ENCODE measurements around the gene PPHLN1. TPM values are rescaled to one million over a fixed set of nuclear protein-coding genes. Genes with fewer than 3 reads are reported as not detected.
A peak's percentile ranks its signal among the peaks of the same experiment; 100 is the strongest.

PPHLN1 gene
- total and polyA plus RNA-seq, 7 experiments from 2014 or later, result 89.1 to 182 (median 90.9) TPM

DNA sequence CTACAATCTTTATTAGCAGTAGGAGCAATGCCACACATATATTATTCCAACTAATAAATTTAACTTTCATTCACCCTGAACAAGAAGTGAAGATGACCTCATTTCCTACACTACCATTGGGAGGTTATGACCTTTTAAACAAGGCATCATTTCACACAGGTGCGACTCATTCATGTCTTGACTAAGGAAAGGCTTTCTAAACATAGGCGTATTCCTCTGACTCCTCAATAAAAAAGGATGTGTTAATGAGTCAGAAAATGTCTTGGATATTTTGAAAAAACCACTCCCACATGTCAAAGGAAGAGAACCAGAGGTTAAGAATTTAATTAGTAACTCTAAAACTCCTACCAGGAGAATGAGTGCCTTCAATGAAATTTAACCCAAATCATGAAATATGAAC, 148.4 kb downstream of the PPHLN1 start:
- H3K4me3 Mint-ChIP-seq, result no peak overlapping the region
- no peaks in the 10 kb centered on the region for H3K27me3 ChIP-seq (ENCODE audit: control insufficient read depth in 2 of 2, insufficient read depth in 2 of 2, low read length in 2 of 2)
- H3K4me3 ChIP-seq (ENCODE audit: low read length), result no peak overlapping the region
- intact Hi-C loops (cut with micrococcal nuclease), result no loop called here
- H3K36me3 ChIP-seq (ENCODE audit: control insufficient read depth in 2 of 3, insufficient read depth in 3 of 3, low read length in 3 of 3), result no peaks in the 10 kb centered on the region
- peaks cover 0 to under 1% of the 10 kb centered on the region in 2 donors for H3K4me1 ChIP-seq (ENCODE audit: control insufficient read depth in 2 of 2, insufficient read depth in 2 of 2, low read length in 2 of 2)
- H3K9me3 Mint-ChIP-seq, result peaks cover 0 to 1% (median 0%) of the 10 kb centered on the region in 11 donors
- ChIA-PET POLR2A (no interaction called here), CTCF (no interaction called here)
- peaks cover 5 to 9% (median 8%) of the 10 kb centered on the region in 7 donors for H3K4me1 Mint-ChIP-seq
- peaks cover 0 to under 1% (median 0%) of the 10 kb centered on the region in 5 donors for H3K36me3 Mint-ChIP-seq
- DNase-seq (no peak), ATAC-seq (no peak)
- no peak overlapping the region for H3K27ac ChIP-seq (ENCODE audit: low read depth, low read length)
- no peak overlapping the region for H3K27ac Mint-ChIP-seq
- no peaks in the 10 kb centered on the region for H3K9me3 ChIP-seq (ENCODE audit: control insufficient read depth in 2 of 3, low read length in 3 of 3)
- peaks cover 18 to 54% (median 23%) of the 10 kb centered on the region in 5 donors for H3K27me3 Mint-ChIP-seq

GRCh38 chr12:42475106-42475505, 149.1 kb downstream of the PPHLN1 start:
- POLR2A ChIA-PET, result no interaction called here
- no peak overlapping the region for H3K27ac Mint-ChIP-seq
- peaks cover under 1 to 2% (median 2%) of the 10 kb centered on the region in 7 donors for H3K4me1 Mint-ChIP-seq
- peaks cover 0 to 1% (median 0%) of the 10 kb centered on the region in 11 donors for H3K9me3 Mint-ChIP-seq
- H3K4me3 ChIP-seq (ENCODE audit: low read length), result no peak overlapping the region
- H3K4me1 ChIP-seq (ENCODE audit: control insufficient read depth in 2 of 2, insufficient read depth in 2 of 2, low read length in 2 of 2), result no peaks in the 10 kb centered on the region
- H3K36me3 Mint-ChIP-seq, result no peaks in the 10 kb centered on the region
- H3K36me3 ChIP-seq (ENCODE audit: control insufficient read depth in 2 of 3, insufficient read depth in 3 of 3, low read length in 3 of 3), result no peaks in the 10 kb centered on the region
- intact Hi-C loops (cut with micrococcal nuclease), result no loop called here
- no peaks in the 10 kb centered on the region for H3K27me3 ChIP-seq (ENCODE audit: control insufficient read depth in 2 of 2, insufficient read depth in 2 of 2, low read length in 2 of 2)
- ATAC-seq, result no peak
- CTCF ChIA-PET, result no interaction called here
- H3K27ac ChIP-seq (ENCODE audit: low read depth, low read length), result no peak overlapping the region
- DNase-seq, result no peak
- peaks cover 20 to 58% (median 30%) of the 10 kb centered on the region in 5 donors for H3K27me3 Mint-ChIP-seq
- H3K9me3 ChIP-seq (ENCODE audit: control insufficient read depth in 2 of 3, low read length in 3 of 3), result no peaks in the 10 kb centered on the region
- H3K4me3 Mint-ChIP-seq, result no peak overlapping the region

- Histone ChIP-seq H3K27me3 (ENCODE audit: control insufficient read depth in 2 of 2, insufficient read depth in 2 of 2, low read length in 2 of 2) (peaks cover 0 to 18% of the 10 kb centered on the region in 2 donors), H3K27ac (ENCODE audit: low read depth, low read length) (no peak overlapping the region), H3K4me1 (ENCODE audit: control insufficient read depth in 2 of 2, insufficient read depth in 2 of 2, low read length in 2 of 2) (peaks cover 0 to 5% of the 10 kb centered on the region in 2 donors), H3K9me3 (ENCODE audit: control insufficient read depth in 2 of 3, low read length in 3 of 3) (no peaks in the 10 kb centered on the region), H3K4me3 (ENCODE audit: low read length) (no peak overlapping the region), H3K36me3 (ENCODE audit: control insufficient read depth in 2 of 3, insufficient read depth in 3 of 3, low read length in 3 of 3) (no peaks in the 10 kb centered on the region)
- H3K27ac Mint-ChIP-seq, result no peak overlapping the region
- peaks cover 0 to 1% (median 0%) of the 10 kb centered on the region in 11 donors for H3K9me3 Mint-ChIP-seq
- peaks cover 41 to 65% (median 52%) of the 10 kb centered on the region in 5 donors for H3K27me3 Mint-ChIP-seq
- ChIA-PET CTCF (no interaction called here), POLR2A (interaction anchor here (0.8 kb wide), 1 partner anchor 34 kb away, joined by 3 read pairs; no protein-coding TSS in a partner anchor)
- ATAC-seq, result no peak
- intact Hi-C loops (cut with micrococcal nuclease), result no loop called here
- DNase-seq, result no peak
- peaks cover 0 to 10% (median 4%) of the 10 kb centered on the region in 7 donors for H3K4me1 Mint-ChIP-seq
- no peak overlapping the region for H3K4me3 Mint-ChIP-seq
- no peaks in the 10 kb centered on the region for H3K36me3 Mint-ChIP-seq
These were observed 152.0 kb downstream of the PPHLN1 start for GRCh38 chr12:42477941-42478340.

DNA sequence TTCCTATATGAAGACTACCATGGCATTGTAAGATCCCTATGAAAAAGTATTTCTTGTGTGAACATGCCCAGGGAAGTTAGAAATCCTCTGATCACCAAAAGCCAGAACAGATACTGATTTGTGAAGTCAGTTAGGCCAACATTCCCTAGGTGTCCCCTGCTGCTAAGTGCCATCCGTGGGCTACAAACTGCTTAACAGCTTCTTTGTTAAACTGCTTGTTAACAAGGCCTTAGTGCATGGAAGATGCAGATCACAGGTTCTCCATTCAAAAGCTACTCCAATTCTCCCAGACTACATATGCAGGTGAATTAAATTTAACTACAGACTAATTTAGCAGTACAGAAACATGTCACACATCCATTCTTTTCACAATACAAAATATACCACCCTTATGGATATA, 155.4 kb downstream of the PPHLN1 start:
- Histone ChIP-seq H3K36me3 (ENCODE audit: control insufficient read depth in 2 of 3, insufficient read depth in 3 of 3, low read length in 3 of 3) (no peaks in the 10 kb centered on the region), H3K9me3 (ENCODE audit: control insufficient read depth in 2 of 3, low read length in 3 of 3) (no peaks in the 10 kb centered on the region), H3K4me1 (ENCODE audit: control insufficient read depth in 2 of 2, insufficient read depth in 2 of 2, low read length in 2 of 2) (peaks cover 0 to 5% of the 10 kb centered on the region in 2 donors), H3K4me3 (ENCODE audit: low read length) (no peak overlapping the region), H3K27ac (ENCODE audit: low read depth, low read length) (no peak overlapping the region), H3K27me3 (ENCODE audit: control insufficient read depth in 2 of 2, insufficient read depth in 2 of 2, low read length in 2 of 2) (peaks cover 0 to 24% of the 10 kb centered on the region in 2 donors)
- Mint-ChIP-seq H3K4me3 (no peak overlapping the region), H3K9me3 (no peaks in the 10 kb centered on the region), H3K4me1 (peaks cover 4 to 16% (median 10%) of the 10 kb centered on the region in 7 donors), H3K27me3 (peaks cover 64 to 87% (median 75%) of the 10 kb centered on the region in 5 donors), H3K36me3 (no peaks in the 10 kb centered on the region), H3K27ac (no peak overlapping the region)
- intact Hi-C loops (cut with micrococcal nuclease), result no loop called here
- CTCF ChIA-PET, result no interaction called here
- no peak for DNase-seq
- ATAC-seq, result no peak
- POLR2A ChIA-PET, result no interaction called here

- Mint-ChIP-seq H3K27ac (no peak overlapping the region), H3K4me3 (peak overlapping the region; percentile 51 to 90 (median 76)), H3K9me3 (no peaks in the 10 kb centered on the region), H3K4me1 (peaks cover 4 to 16% (median 10%) of the 10 kb centered on the region in 7 donors), H3K36me3 (no peaks in the 10 kb centered on the region), H3K27me3 (peaks cover 69 to 87% (median 78%) of the 10 kb centered on the region in 5 donors)
- Histone ChIP-seq H3K9me3 (ENCODE audit: control insufficient read depth in 2 of 3, low read length in 3 of 3) (no peaks in the 10 kb centered on the region), H3K27ac (ENCODE audit: low read depth, low read length) (no peak overlapping the region), H3K4me1 (ENCODE audit: control insufficient read depth in 2 of 2, insufficient read depth in 2 of 2, low read length in 2 of 2) (peaks cover 0 to 5% of the 10 kb centered on the region in 2 donors), H3K27me3 (ENCODE audit: control insufficient read depth in 2 of 2, insufficient read depth in 2 of 2, low read length in 2 of 2) (peaks cover 0 to 24% of the 10 kb centered on the region in 2 donors), H3K4me3 (ENCODE audit: low read length) (peak overlapping the region; percentile 58), H3K36me3 (ENCODE audit: control insufficient read depth in 2 of 3, insufficient read depth in 3 of 3, low read length in 3 of 3) (no peaks in the 10 kb centered on the region)
- ChIA-PET CTCF (no interaction called here), POLR2A (no interaction called here)
- intact Hi-C loops (cut with micrococcal nuclease), result loop anchor here in 1 of 2 donors (1.0 to 2.0 kb wide), 2 partner anchors 87 to 855 kb away; no protein-coding TSS in a partner anchor
- DNase-seq, result no peak
- no peak for ATAC-seq
These were observed 156.2 kb downstream of the PPHLN1 start for GRCh38 chr12:42482041-42482747.

DNA sequence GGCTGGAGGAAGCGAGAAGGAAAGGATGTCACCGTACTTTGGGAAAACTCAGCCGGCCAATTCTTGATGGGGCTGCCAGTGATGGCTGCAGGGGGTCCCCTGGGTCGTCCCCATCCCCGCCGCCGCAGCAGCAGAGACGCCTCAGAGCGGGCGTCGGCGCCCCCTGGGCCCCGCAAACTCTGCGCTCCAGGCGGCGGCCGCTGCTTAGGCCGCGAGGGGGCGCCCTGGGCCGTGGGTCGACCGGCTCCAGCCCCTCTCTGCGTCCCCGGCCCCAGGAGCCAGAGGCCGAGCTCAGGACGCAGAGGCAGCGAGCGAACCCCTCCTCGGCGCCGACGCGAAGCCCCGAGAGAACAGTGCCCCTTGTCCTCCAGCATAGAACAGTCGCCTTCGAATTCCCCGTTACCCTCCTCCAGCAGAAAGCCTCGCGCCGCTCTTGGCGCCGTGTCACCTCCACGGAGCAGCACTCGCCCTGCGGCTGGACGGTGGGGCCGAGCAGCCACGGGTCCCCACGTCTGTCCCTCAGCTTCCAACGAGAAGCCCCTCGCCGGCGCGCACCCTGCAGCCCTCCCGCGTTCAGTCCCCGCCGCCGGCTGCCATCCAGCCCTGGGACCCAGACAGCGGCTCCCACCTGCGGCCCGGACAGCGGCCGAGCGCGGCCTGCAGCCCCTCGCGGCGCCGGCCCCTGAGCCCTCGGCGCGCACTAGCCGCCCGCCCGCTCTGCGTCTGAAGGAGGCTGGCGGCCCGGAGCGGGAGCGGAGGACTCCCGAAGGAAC, 157.0 kb downstream of the PPHLN1 start:
- H3K27ac Mint-ChIP-seq, result no peak overlapping the region
- peaks cover 68 to 89% (median 82%) of the 10 kb centered on the region in 5 donors for H3K27me3 Mint-ChIP-seq
- ATAC-seq (peak; percentile 80), DNase-seq (peak in 7 of 9 donors; percentile 10 to 74 (median 32))
- peaks cover 0 to 24% of the 10 kb centered on the region in 2 donors for H3K27me3 ChIP-seq (ENCODE audit: control insufficient read depth in 2 of 2, insufficient read depth in 2 of 2, low read length in 2 of 2)
- H3K9me3 ChIP-seq (ENCODE audit: control insufficient read depth in 2 of 3, low read length in 3 of 3), result no peaks in the 10 kb centered on the region
- peaks cover 0 to 5% of the 10 kb centered on the region in 2 donors for H3K4me1 ChIP-seq (ENCODE audit: control insufficient read depth in 2 of 2, insufficient read depth in 2 of 2, low read length in 2 of 2)
- intact Hi-C loops (cut with micrococcal nuclease), result loop anchor here in 1 of 2 donors (1.0 to 2.0 kb wide), 2 partner anchors 86 to 854 kb away; no protein-coding TSS in a partner anchor
- CTCF ChIA-PET, result no interaction called here
- H3K4me3 Mint-ChIP-seq, result peak overlapping the region; percentile 67 to 90 (median 80)
- H3K36me3 Mint-ChIP-seq, result no peaks in the 10 kb centered on the region
- POLR2A ChIA-PET, result interaction anchor here (0.7 kb wide), 1 partner anchor 155 kb away, joined by 3 read pairs; no protein-coding TSS in a partner anchor
- no peaks in the 10 kb centered on the region for H3K36me3 ChIP-seq (ENCODE audit: control insufficient read depth in 2 of 3, insufficient read depth in 3 of 3, low read length in 3 of 3)
- H3K9me3 Mint-ChIP-seq, result no peaks in the 10 kb centered on the region
- H3K4me1 Mint-ChIP-seq, result peaks cover 4 to 16% (median 10%) of the 10 kb centered on the region in 7 donors
- H3K4me3 ChIP-seq (ENCODE audit: low read length), result peak overlapping the region; percentile 58
- no peak overlapping the region for H3K27ac ChIP-seq (ENCODE audit: low read depth, low read length)
